H1 (cell line): ENCODE measurements around the gene CEP83. TPM values are rescaled to one million over a fixed set of nuclear protein-coding genes. Genes with fewer than 3 reads are reported as not detected.

ENCODE experiments used
- CTCF ChIA-PET: fragments of 300-600 bp; sonication (Branson Sonifier 250); formaldehyde crosslinking; loops from one replicate; lab custom pipeline; 2021; ENCODE audit not compliant: partially characterized antibody; lab: Charles Lee
- POLR2A ChIA-PET: fragments of 300-600 bp; sonication (Branson Sonifier 250); formaldehyde crosslinking; loops from one replicate; lab custom pipeline; 2021; ENCODE audit warnings: inconsistent platforms; ENCODE audit not compliant: partially characterized antibody; lab: Charles Lee
- DNase-seq, 2 experiments: peaks; one replicate each; pipeline versions ENCODE4 v3.0.0 to v3.0.0-alpha.2; 2010 to 2022; ENCODE audit warnings: low spot score in 2 of 2, low read depth in 1 of 2, mixed read lengths in 1 of 2
- FAIRE-seq: peaks from 2 replicates; lab custom pipeline; 2011; peaks lifted over from hg19 to GRCh38; lab: Jason Lieb, UNC
- H2AFZ ChIP-seq: 2 replicates; pipeline ENCODE4 v1.8.1; 2012; ENCODE audit warnings: low read length, inconsistent platforms
- H2AK5ac ChIP-seq: 2 replicates; pipeline ENCODE4 v1.6.1; 2013; ENCODE audit warnings: low read depth, low read length
- H2BK120ac ChIP-seq: replicated peaks from 2 replicates; pipeline ENCODE3; 2013; ENCODE audit warnings: low read depth, low read length, inconsistent platforms
- H2BK12ac ChIP-seq: 2 replicates; pipeline ENCODE4 v1.6.1; 2013; ENCODE audit warnings: low read depth, low read length
- H2BK15ac ChIP-seq: 2 replicates; pipeline ENCODE4 v1.6.1; 2013; ENCODE audit warnings: low read length
- H2BK20ac ChIP-seq: 2 replicates; pipeline ENCODE4 v1.6.1; 2013; ENCODE audit warnings: low read length
- H2BK5ac ChIP-seq: 2 replicates; pipeline ENCODE4 v1.6.1; 2013; ENCODE audit warnings: low read depth, low read length
- H3K14ac ChIP-seq: 2 replicates; pipeline ENCODE4 v1.6.1; 2013; ENCODE audit warnings: inconsistent platforms; ENCODE audit not compliant: insufficient read length
- H3K18ac ChIP-seq: 2 replicates; pipeline ENCODE4 v1.6.1; 2013; ENCODE audit warnings: low read length; ENCODE audit errors: extremely low read depth
- H3K23ac ChIP-seq: 2 replicates; pipeline ENCODE4 v1.6.1; 2013; ENCODE audit warnings: inconsistent platforms; ENCODE audit not compliant: insufficient read length
- H3K23me2 ChIP-seq: 2 replicates; pipeline ENCODE4 v1.6.1; 2013; ENCODE audit warnings: low read depth, low read length
- H3K27ac ChIP-seq: 2 replicates; pipeline ENCODE4 v1.6.1; 2011; ENCODE audit warnings: low read depth, low read length, inconsistent platforms
- H3K27me3 ChIP-seq, 4 experiments: replicated peaks in 1 of 4; 1 replicate in 1 of 4; 2 replicates in 3 of 4; pipeline versions ENCODE4 v1.6.1 to v1.8.1; 2011 to 2013; ENCODE audit warnings: low read length in 3 of 4, mild to moderate bottlenecking in 3 of 4, inconsistent platforms in 2 of 4, mixed read lengths in 2 of 4, moderate library complexity in 1 of 4; ENCODE audit not compliant: control insufficient read depth in 3 of 4, insufficient read depth in 3 of 4; ENCODE audit errors: extremely low read depth in 1 of 4
- H3K36me3 ChIP-seq, 4 experiments: 2 replicates each; pipeline versions ENCODE4 v1.6.1 to v1.8.1; 2011 to 2013; ENCODE audit warnings: mild to moderate bottlenecking in 4 of 4, low read length in 3 of 4, moderate library complexity in 2 of 4, control low read depth in 1 of 4, inconsistent platforms in 1 of 4; ENCODE audit not compliant: insufficient read depth in 4 of 4, control insufficient read depth in 2 of 4
- H3K4ac ChIP-seq: replicated peaks from 2 replicates; pipeline ENCODE3; 2013; ENCODE audit warnings: low read length, low read depth, mixed read lengths, inconsistent platforms; ENCODE audit not compliant: insufficient read length
- H3K4me1 ChIP-seq, 4 experiments: replicated peaks in 1 of 4; 1 replicate in 1 of 4; 2 replicates in 3 of 4; pipeline versions ENCODE4 v1.6.1 to v1.8.1; 2011 to 2013; ENCODE audit warnings: low read length in 3 of 4, inconsistent platforms in 2 of 4, mixed read lengths in 1 of 4; ENCODE audit not compliant: insufficient read depth in 4 of 4, control insufficient read depth in 3 of 4
- H3K4me2 ChIP-seq, 2 experiments: 2 replicates each; pipeline versions ENCODE4 v1.6.1 to v1.8.1; 2011 to 2013; ENCODE audit warnings: low read depth in 2 of 2, low read length in 2 of 2, control low read depth in 1 of 2, inconsistent platforms in 1 of 2, mild to moderate bottlenecking in 1 of 2; ENCODE audit not compliant: insufficient read depth in 1 of 2
- H3K4me3 ChIP-seq, 4 experiments: fragments of 200-600, 300-600 bp in 1 of 4; sonication (generic), shearing (Covaris generic), sonication (Bioruptor Twin) in 1 of 4; 2 replicates each; pipeline versions ENCODE4 v1.5.1 to v1.8.1; 2011 to 2016; ENCODE audit warnings: low read length in 4 of 4, low read depth in 3 of 4, control low read depth in 2 of 4, inconsistent platforms in 2 of 4, mild to moderate bottlenecking in 2 of 4, mixed read lengths in 1 of 4, moderate library complexity in 1 of 4; ENCODE audit not compliant: insufficient read depth in 2 of 4; ENCODE audit errors: extremely low read depth in 1 of 4
- H3K56ac ChIP-seq: replicated peaks from 2 replicates; pipeline ENCODE3; 2013; ENCODE audit warnings: low read depth, mild to moderate bottlenecking, mixed read lengths, low read length, inconsistent platforms; ENCODE audit not compliant: insufficient read length
- H3K79me1 ChIP-seq: 2 replicates; pipeline ENCODE4 v1.6.1; 2013; ENCODE audit warnings: low read depth, low read length, control low read depth
- H3K79me2 ChIP-seq, 2 experiments: 2 replicates each; pipeline versions ENCODE4 v1.6.1 to v1.8.1; 2012 to 2013; ENCODE audit warnings: low read length in 2 of 2, mild to moderate bottlenecking in 2 of 2, inconsistent platforms in 1 of 2; ENCODE audit not compliant: insufficient read depth in 2 of 2, control insufficient read depth in 1 of 2
- H3K9ac ChIP-seq, 4 experiments: replicated peaks in 1 of 4; 1 replicate in 1 of 4; 2 replicates in 3 of 4; pipeline versions ENCODE4 v1.6.1 to v1.8.1; 2011 to 2013; ENCODE audit warnings: low read depth in 3 of 4, low read length in 3 of 4, control low read depth in 2 of 4, mild to moderate bottlenecking in 2 of 4, moderate library complexity in 2 of 4, inconsistent platforms in 1 of 4; ENCODE audit errors: extremely low read depth in 1 of 4
- H3K9me3 ChIP-seq, 2 experiments: 2 replicates each; pipeline versions ENCODE4 v1.6.1 to v1.8.1; 2012 to 2013; ENCODE audit warnings: mild to moderate bottlenecking in 2 of 2, moderate library complexity in 2 of 2, control low read depth in 1 of 2, inconsistent platforms in 1 of 2, low read depth in 1 of 2, low read length in 1 of 2, mixed read lengths in 1 of 2; ENCODE audit not compliant: insufficient read depth in 2 of 2
- H4K20me1 ChIP-seq, 2 experiments: replicated peaks in 1 of 2; 2 replicates each; pipeline versions ENCODE3 to v1.8.1; 2011 to 2013; ENCODE audit warnings: inconsistent platforms in 2 of 2, low read length in 2 of 2, mild to moderate bottlenecking in 1 of 2; ENCODE audit not compliant: insufficient read depth in 2 of 2, control insufficient read depth in 1 of 2
- H4K5ac ChIP-seq: 2 replicates; pipeline ENCODE4 v1.6.1; 2013; ENCODE audit warnings: low read length, low read depth, mixed read lengths, inconsistent platforms; ENCODE audit not compliant: insufficient read length
- H4K8ac ChIP-seq: 2 replicates; pipeline ENCODE4 v1.8.0; 2013; ENCODE audit warnings: mild to moderate bottlenecking, moderate library complexity, low read length, inconsistent platforms; ENCODE audit not compliant: insufficient read depth; ENCODE audit errors: extremely low read depth
- H4K91ac ChIP-seq: replicated peaks from 2 replicates; pipeline ENCODE3; 2013; ENCODE audit warnings: low read length, mixed read lengths, inconsistent platforms; ENCODE audit not compliant: insufficient read length
- CEBPB ChIP-seq: IDR thresholded peaks from 2 replicates; pipeline ENCODE4 v1.6.1; 2012; ENCODE audit warnings: low read depth, low read length
- RAD21 ChIP-seq, 2 experiments: IDR thresholded peaks in 1 of 2; conservative IDR thresholded peaks in 1 of 2; 2 replicates each; pipeline ENCODE4 v1.6.1; 2011; ENCODE audit warnings: low read depth in 2 of 2, low read length in 2 of 2, improper control_type of control experiment in 1 of 2, inconsistent platforms in 1 of 2, mild to moderate bottlenecking in 1 of 2, moderate library complexity in 1 of 2
- SAP30 ChIP-seq: fragments of 300-600 bp; sonication (generic); IDR thresholded peaks from 2 replicates; pipeline ENCODE4 v1.7.1; 2012; ENCODE audit warnings: low read length, moderate library complexity, mild to moderate bottlenecking, inconsistent platforms; ENCODE audit not compliant: insufficient read depth, insufficient replicate concordance
- WGBS, 2 experiments: shearing (Covaris generic) in 1 of 2; methylation state at CpG; one replicate each; pipeline versions ENCODE4 v1.1.6 to v1.1.7; 2013 to 2015; ENCODE audit warnings: low lambda C conversion rate in 2 of 2, mixed read lengths in 2 of 2, inconsistent platforms in 1 of 2, low coverage in 1 of 2, missing lambda C conversion rate in 1 of 2; ENCODE audit not compliant: insufficient replicate concordance in 2 of 2, insufficient coverage in 1 of 2, insufficient read length in 1 of 2; ENCODE audit errors: extremely low coverage in 1 of 2, missing lambda C conversion rate in 1 of 2; 5-methylcytosine and 5-hydroxymethylcytosine counted together
- polyA plus RNA-seq, 7 experiments: library from polyadenylated mRNA; depleted of rRNA in 3 of 7; stranded (reverse) in 5 of 7; unstranded in 2 of 7; fragments of >200 nt in 5 of 7; fragments of 200-250 nt in 2 of 7; gene quantifications; 1 replicate in 5 of 7; 2 replicates in 1 of 7; 4 replicates in 1 of 7; pipeline versions ENCODE4 v1.2.1 to v1.2.3, GENCODE V29; 2011 to 2013; ENCODE audit warnings: missing spikeins in 2 of 7, mixed read lengths in 2 of 7
- total RNA-seq: library from RNA; stranded (reverse); fragmentation: NEBNext Ultra II Directional; extraction: Animal tissue kit (Norgen Biotek cat#: 25700); gene quantifications from 2 replicates; pipeline ENCODE4 v1.2.1, GENCODE V29; 2021

Gene CEP83
- total and polyA plus RNA-seq, 2 of the 8 experiments (the other 6 are each of a cell fraction or from before 2014, with no cell fraction given): 6.0 to 25.8 TPM

GRCh38 chr12:94507455-94507854 lies 47.8 kb upstream of the CEP83 start:
- Histone ChIP-seq H3K18ac (no peak overlapping the region; the same call in 1 of the 2 replicates), H4K5ac (no peak overlapping the region), H3K56ac (no peak overlapping the region), H3K4ac (no peak overlapping the region), H3K79me1 (no peaks in the 10 kb centered on the region), H3K23ac (no peak overlapping the region), H4K20me1 (no peaks in the 10 kb centered on the region), H4K8ac (no peak overlapping the region), H2BK120ac (no peak overlapping the region), H3K4me3 (no peak overlapping the region), H3K9ac (no peak overlapping the region), H3K79me2 (no peaks in the 10 kb centered on the region), H3K27me3 (no peaks in the 10 kb centered on the region), H2AK5ac (no peak overlapping the region), H3K14ac (no peak overlapping the region), H2BK12ac (no peak overlapping the region), H3K36me3 (no peaks in the 10 kb centered on the region), H2BK5ac (no peak overlapping the region), H3K23me2 (no peaks in the 10 kb centered on the region), H2BK20ac (no peak overlapping the region), H3K27ac (no peak overlapping the region), H3K9me3 (no peaks in the 10 kb centered on the region), H2BK15ac (no peak overlapping the region), H4K91ac (no peak overlapping the region), H3K4me2 (no peak overlapping the region), H3K4me1 (peaks cover 0 to 3% (median 0%) of the 10 kb centered on the region in 4 experiments; a peak in 1 of 7 replicates), H2AFZ (no peak overlapping the region)
- no peak for TF ChIP-seq SAP30
- TF ChIP-seq CEBPB: no peak
- peak; percentile 28 to 32; a peak in 1 of 4 replicates for TF ChIP-seq RAD21 (IDR thresholded peaks at IDR 0.05 in 1 of 2, conservative IDR thresholded peaks at IDR 0.05 in 1 of 2; ENCODE audit: low read depth in 2 of 2, low read length in 2 of 2)
- CTCF ChIA-PET: interaction anchor here (0.7 to 1.3 kb wide), 4 partner anchors 10 to 407 kb away, joined by 3 to 4 read pairs (median 3); no protein-coding TSS in a partner anchor
- POLR2A ChIA-PET: no interaction called here
- DNase-seq (no peak), FAIRE-seq (no peak)
- WGBS, 2 experiments: 95% methylated on average over 3 of the region's 3 CpGs; no CpG with 5 or more reads in 1 of the 2 experiments
